ENCODE data around the gene KLHL36.

DNA sequence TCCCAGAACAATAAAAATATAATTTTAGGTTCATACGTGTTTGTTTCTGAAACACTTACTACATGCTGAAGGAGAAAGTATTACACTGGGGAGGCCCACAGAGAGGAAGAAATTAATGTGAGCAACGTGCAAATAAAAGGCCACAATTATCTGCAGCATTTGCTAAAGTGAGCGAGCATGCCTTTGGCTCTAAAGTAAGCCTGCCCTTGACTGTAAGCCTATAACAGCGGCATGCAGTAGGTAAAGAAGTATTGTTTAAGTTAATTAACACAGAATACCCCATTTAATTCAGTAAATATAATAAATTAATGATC, 17.2 kb upstream of the KLHL36 start:
- TF ChIP-seq POLR2A (IDR thresholded peaks at IDR 0.05) = no peak
- TF ChIP-seq, protein P1, sequence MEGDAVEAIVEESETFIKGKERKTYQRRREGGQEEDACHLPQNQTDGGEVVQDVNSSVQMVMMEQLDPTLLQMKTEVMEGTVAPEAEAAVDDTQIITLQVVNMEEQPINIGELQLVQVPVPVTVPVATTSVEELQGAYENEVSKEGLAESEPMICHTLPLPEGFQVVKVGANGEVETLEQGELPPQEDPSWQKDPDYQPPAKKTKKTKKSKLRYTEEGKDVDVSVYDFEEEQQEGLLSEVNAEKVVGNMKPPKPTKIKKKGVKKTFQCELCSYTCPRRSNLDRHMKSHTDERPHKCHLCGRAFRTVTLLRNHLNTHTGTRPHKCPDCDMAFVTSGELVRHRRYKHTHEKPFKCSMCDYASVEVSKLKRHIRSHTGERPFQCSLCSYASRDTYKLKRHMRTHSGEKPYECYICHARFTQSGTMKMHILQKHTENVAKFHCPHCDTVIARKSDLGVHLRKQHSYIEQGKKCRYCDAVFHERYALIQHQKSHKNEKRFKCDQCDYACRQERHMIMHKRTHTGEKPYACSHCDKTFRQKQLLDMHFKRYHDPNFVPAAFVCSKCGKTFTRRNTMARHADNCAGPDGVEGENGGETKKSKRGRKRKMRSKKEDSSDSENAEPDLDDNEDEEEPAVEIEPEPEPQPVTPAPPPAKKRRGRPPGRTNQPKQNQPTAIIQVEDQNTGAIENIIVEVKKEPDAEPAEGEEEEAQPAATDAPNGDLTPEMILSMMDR (IDR thresholded peaks at IDR 0.05) = no peak

Measured in uterus (tissue), 2 donors.